ENCODE results near the gene CD55. TPM values are rescaled to one million over a fixed set of nuclear protein-coding genes. Genes with fewer than 3 reads are reported as not detected.

The CD55 gene
- total and polyA plus RNA-seq, 2 of the 8 experiments (the other 6 are each of a cell fraction or from before 2014, with no cell fraction given) = 20.1 to 22.8 TPM

- TF ChIP-seq CHD7 (IDR thresholded peaks at IDR 0.05; ENCODE audit: insufficient replicate concordance, low read length) = no peak
- no peak for TF ChIP-seq ASH2L (IDR thresholded peaks at IDR 0.05; ENCODE audit: low read length)
- no peak for TF ChIP-seq HDAC2 (IDR thresholded peaks at IDR 0.05; ENCODE audit: borderline replicate concordance in 1 of 2, low read depth in 2 of 2, low read length in 2 of 2)
Observed at GRCh38 chr1:207355513-207356295, 34.2 kb downstream of the CD55 start (continued).
